ENCODE results near the gene PPP1R16B.

- TF ChIP-seq, protein P1, sequence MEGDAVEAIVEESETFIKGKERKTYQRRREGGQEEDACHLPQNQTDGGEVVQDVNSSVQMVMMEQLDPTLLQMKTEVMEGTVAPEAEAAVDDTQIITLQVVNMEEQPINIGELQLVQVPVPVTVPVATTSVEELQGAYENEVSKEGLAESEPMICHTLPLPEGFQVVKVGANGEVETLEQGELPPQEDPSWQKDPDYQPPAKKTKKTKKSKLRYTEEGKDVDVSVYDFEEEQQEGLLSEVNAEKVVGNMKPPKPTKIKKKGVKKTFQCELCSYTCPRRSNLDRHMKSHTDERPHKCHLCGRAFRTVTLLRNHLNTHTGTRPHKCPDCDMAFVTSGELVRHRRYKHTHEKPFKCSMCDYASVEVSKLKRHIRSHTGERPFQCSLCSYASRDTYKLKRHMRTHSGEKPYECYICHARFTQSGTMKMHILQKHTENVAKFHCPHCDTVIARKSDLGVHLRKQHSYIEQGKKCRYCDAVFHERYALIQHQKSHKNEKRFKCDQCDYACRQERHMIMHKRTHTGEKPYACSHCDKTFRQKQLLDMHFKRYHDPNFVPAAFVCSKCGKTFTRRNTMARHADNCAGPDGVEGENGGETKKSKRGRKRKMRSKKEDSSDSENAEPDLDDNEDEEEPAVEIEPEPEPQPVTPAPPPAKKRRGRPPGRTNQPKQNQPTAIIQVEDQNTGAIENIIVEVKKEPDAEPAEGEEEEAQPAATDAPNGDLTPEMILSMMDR (IDR thresholded peaks at IDR 0.05), result no peak
- TF ChIP-seq POLR2A (IDR thresholded peaks at IDR 0.05) (no peak), EP300 (IDR thresholded peaks at IDR 0.05) (no peak)
These were observed 9.9 kb downstream of the PPP1R16B start for GRCh38 chr20:38815446-38815845.

Measured in ovary (tissue), 3 donors.